Fibroblast of mammary gland (primary cell): Measurements from ENCODE around the gene KCNMA1.

ENCODE experiments used
- DNase-seq: peaks from one replicate; pipeline ENCODE4 v3.0.0-alpha.2; 2010; ENCODE audit warnings: low read depth
- H3K4me3 ChIP-seq: 2 replicates; pipeline ENCODE4 v1.5.1; 2011; ENCODE audit warnings: low read depth, mild to moderate bottlenecking, low read length, moderate library complexity; ENCODE audit not compliant: control insufficient read depth
- TF ChIP-seq, protein P1 (sequence below): conservative IDR thresholded peaks from 2 replicates; pipeline ENCODE4 v1.5.1; 2011; ENCODE audit warnings: low read depth, low read length, inconsistent platforms; ENCODE audit not compliant: control insufficient read depth, insufficient read depth

Gene KCNMA1

GRCh38 chr10:77442699-77443189, 194.9 kb downstream of the KCNMA1 start:
- TF ChIP-seq, protein P1, sequence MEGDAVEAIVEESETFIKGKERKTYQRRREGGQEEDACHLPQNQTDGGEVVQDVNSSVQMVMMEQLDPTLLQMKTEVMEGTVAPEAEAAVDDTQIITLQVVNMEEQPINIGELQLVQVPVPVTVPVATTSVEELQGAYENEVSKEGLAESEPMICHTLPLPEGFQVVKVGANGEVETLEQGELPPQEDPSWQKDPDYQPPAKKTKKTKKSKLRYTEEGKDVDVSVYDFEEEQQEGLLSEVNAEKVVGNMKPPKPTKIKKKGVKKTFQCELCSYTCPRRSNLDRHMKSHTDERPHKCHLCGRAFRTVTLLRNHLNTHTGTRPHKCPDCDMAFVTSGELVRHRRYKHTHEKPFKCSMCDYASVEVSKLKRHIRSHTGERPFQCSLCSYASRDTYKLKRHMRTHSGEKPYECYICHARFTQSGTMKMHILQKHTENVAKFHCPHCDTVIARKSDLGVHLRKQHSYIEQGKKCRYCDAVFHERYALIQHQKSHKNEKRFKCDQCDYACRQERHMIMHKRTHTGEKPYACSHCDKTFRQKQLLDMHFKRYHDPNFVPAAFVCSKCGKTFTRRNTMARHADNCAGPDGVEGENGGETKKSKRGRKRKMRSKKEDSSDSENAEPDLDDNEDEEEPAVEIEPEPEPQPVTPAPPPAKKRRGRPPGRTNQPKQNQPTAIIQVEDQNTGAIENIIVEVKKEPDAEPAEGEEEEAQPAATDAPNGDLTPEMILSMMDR = no peak
- DNase-seq = no peak
- no peak overlapping the region for H3K4me3 ChIP-seq

- DNase-seq = no peak
- TF ChIP-seq, protein P1 = no peak
- no peak overlapping the region for H3K4me3 ChIP-seq
Measured at GRCh38 chr10:77441353-77442166, 196.0 kb downstream of the KCNMA1 start.

DNA sequence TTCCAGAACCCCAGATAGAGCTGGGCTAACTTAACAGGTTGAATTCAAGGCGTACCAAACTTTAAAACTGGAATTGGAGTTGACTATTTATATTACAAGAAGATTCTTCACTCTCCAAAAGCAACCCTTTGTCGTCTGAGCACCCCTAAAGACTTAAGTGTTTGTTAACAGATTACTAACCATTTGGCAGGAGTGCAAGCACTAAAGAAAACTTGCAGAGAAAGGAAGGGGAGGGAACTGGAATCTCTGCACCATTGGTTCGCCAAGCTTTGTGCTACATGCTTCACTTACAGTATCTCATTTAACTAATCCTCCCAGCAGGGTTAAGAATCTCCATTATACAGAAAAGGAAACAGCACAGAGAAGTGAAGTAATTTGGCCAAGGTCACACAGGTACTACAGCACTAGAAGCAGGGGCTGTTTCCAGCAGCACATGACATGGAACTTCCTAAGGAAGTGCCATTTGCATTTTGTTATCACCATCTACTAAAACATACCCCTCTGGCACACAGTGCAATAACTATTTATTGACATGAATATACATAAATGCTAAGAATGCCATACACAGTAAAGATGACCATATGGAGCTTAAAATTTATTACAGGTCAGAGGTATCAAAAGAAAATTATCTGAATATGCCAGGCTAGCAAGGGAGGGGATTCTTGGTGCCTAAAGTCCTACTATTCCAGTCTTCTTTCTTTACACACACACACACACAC, 201.2 kb downstream of the KCNMA1 start:
- H3K4me3 ChIP-seq = no peak overlapping the region
- TF ChIP-seq, protein P1 = no peak
- DNase-seq = no peak

DNA sequence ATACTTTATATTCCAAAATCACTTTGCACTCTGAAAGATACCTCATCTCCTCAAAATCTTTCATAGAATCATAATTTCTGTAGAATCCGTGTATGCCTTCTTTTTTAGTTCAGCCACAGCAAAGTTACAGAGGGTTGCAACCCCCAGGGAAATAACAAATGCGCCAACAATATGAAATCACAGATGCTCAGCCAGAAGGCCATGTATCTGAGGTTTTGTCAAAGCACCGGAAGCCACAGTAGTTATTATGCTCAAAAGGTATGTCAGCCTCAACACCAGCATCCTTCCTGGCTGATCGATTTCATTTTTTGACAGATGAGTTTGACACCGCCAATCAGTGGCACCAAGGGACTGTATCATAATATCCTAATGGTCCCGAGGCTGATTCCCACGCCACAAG, 204.1 kb downstream of the KCNMA1 start:
- TF ChIP-seq, protein P1 = no peak
- H3K4me3 ChIP-seq = no peak overlapping the region
- no peak for DNase-seq

- DNase-seq = no peak
- TF ChIP-seq, protein P1 = no peak
- H3K4me3 ChIP-seq = no peak overlapping the region
Measured at GRCh38 chr10:77431980-77432797, 205.4 kb downstream of the KCNMA1 start.

- no peak overlapping the region for H3K4me3 ChIP-seq
- TF ChIP-seq, protein P1 = no peak
- no peak for DNase-seq
Measured at GRCh38 chr10:77431209-77431611, 206.4 kb downstream of the KCNMA1 start.
